HUES64 (cell line): Measurements from ENCODE around the gene PI4K2A.
"Not testable (repeated sequence)": the region's sequence is repeated elsewhere in the genome, so short reads cannot be mapped to it uniquely, and the experiment has no call there.

Source experiments
- H3K27ac ChIP-seq: 2 replicates; pipeline ENCODE4 v1.7.0; 2013; ENCODE audit warnings: low read depth, low read length, inconsistent platforms
- H3K27me3 ChIP-seq: 2 replicates; pipeline ENCODE4 v1.6.1; 2013; ENCODE audit warnings: mild to moderate bottlenecking, low read length; ENCODE audit not compliant: insufficient read depth
- H3K36me3 ChIP-seq: 2 replicates; pipeline ENCODE4 v1.6.1; 2013; ENCODE audit warnings: mild to moderate bottlenecking, low read length; ENCODE audit not compliant: insufficient read depth
- H3K4me1 ChIP-seq: 2 replicates; pipeline ENCODE4 v1.6.1; 2013; ENCODE audit warnings: mild to moderate bottlenecking, low read length, moderate library complexity; ENCODE audit not compliant: insufficient read depth
- H3K4me3 ChIP-seq: 2 replicates; pipeline ENCODE4 v1.5.1; 2013; ENCODE audit warnings: mild to moderate bottlenecking, low read length, moderate library complexity
- H3K9ac ChIP-seq: 2 replicates; pipeline ENCODE4 v1.6.1; 2013; ENCODE audit warnings: mild to moderate bottlenecking, low read depth, low read length
- H3K9me3 ChIP-seq: 2 replicates; pipeline ENCODE4 v1.6.1; 2013; ENCODE audit warnings: low read depth, low read length; ENCODE audit not compliant: insufficient read depth
- WGBS: fragments of 150-250, 120-280 bp; methylation state at CpG from one replicate; pipeline ENCODE4 v1.1.7; 2013; ENCODE audit warnings: missing lambda C conversion rate; 5-methylcytosine and 5-hydroxymethylcytosine counted together

Gene PI4K2A

GRCh38 chr10:97632949-97633884 lies 7.3 kb upstream of the PI4K2A start, which contains the start of gene MORN4:
Gene MORN4, minus strand, starts transcription at chr10:97633500. Its CDS starts 13,847 bp downstream, at chr10:97619653.
- no peaks in the 10 kb centered on the region for H3K4me1 ChIP-seq
- peak within 1 kb of the TSS; percentile 94 for H3K4me3 ChIP-seq
- no peaks in the 10 kb centered on the region for H3K27me3 ChIP-seq
- peak within 1 kb of the TSS; percentile 27 for H3K27ac ChIP-seq
- WGBS = 7% methylated on average over 62 of the region's 62 CpGs
- H3K36me3 ChIP-seq = no peaks in the 10 kb centered on the region
- H3K9me3 ChIP-seq = no peaks in the 10 kb centered on the region
- peak within 1 kb of the TSS; percentile 73 for H3K9ac ChIP-seq

DNA sequence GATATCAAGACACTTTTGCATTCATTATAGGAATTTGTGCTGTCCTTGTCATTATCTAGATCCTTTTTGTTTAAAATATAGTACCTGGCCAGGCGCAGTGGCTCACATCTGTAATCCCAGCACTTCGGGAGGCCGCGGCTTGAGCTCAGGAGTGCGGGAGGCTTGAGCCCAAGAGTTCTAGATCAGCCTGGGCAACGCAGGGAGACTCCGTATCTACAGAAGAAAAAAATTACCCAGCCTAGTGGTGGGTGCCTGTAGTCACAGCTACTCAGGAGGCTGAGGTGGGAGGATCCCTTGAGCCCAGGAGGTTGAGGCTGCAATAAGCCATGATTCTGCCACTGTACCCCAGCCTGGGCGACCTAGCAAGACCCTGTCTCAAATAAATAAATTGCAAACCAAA lies 6.5 kb upstream of the PI4K2A start:
- Histone ChIP-seq H3K9ac (peak overlapping the region; percentile 73; the same call in 1 of the 2 replicates), H3K4me3 (peak overlapping the region; percentile 94)
- 94% methylated on average over 8 of the region's 8 CpGs for WGBS

GRCh38 chr10:97635577-97635976 lies 4.9 kb upstream of the PI4K2A start:
- Histone ChIP-seq H3K4me3 (no peak overlapping the region), H3K36me3 (no peaks in the 10 kb centered on the region), H3K4me1 (peaks cover 2% of the 10 kb centered on the region; the same call in 1 of the 2 replicates), H3K9me3 (no peaks in the 10 kb centered on the region), H3K27ac (no peak overlapping the region), H3K9ac (no peak overlapping the region), H3K27me3 (no peaks in the 10 kb centered on the region)
- no CpG with 5 or more reads among the region's 1 CpG for WGBS

More for the DNA sequence above, 6.5 kb upstream of the PI4K2A start:
- H3K27me3 ChIP-seq = no peaks in the 10 kb centered on the region
- no peaks in the 10 kb centered on the region for H3K9me3 ChIP-seq
- H3K36me3 ChIP-seq = no peaks in the 10 kb centered on the region
- no peak overlapping the region for H3K27ac ChIP-seq
- no peaks in the 10 kb centered on the region for H3K4me1 ChIP-seq

DNA sequence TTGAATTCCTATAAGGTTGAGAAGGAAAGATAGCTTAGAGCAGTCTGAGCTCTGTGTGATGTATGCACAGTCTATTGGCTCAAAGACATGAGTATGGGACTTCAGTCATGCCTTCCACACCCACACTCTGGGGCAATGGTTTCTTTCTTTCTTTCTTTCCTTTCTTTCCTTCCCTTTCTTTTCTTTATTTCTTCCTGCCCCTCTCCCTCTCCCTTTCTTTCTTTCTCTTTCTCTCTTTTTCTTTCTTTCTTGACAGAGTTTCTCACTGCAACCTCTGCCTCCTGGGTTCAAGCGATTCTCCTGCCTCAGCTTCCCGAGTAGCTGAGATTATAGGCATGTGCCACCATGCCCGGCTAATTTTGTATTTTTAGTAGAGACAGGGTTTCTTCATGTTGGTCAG lies 1.4 kb upstream of the PI4K2A start:
- H3K4me1 ChIP-seq, H3K9ac ChIP-seq, H3K9me3 ChIP-seq, H3K27ac ChIP-seq, H3K4me3 ChIP-seq, H3K27me3 ChIP-seq, H3K36me3 ChIP-seq: not testable (repeated sequence)
- WGBS = 87% methylated on average over 3 of the region's 3 CpGs

DNA sequence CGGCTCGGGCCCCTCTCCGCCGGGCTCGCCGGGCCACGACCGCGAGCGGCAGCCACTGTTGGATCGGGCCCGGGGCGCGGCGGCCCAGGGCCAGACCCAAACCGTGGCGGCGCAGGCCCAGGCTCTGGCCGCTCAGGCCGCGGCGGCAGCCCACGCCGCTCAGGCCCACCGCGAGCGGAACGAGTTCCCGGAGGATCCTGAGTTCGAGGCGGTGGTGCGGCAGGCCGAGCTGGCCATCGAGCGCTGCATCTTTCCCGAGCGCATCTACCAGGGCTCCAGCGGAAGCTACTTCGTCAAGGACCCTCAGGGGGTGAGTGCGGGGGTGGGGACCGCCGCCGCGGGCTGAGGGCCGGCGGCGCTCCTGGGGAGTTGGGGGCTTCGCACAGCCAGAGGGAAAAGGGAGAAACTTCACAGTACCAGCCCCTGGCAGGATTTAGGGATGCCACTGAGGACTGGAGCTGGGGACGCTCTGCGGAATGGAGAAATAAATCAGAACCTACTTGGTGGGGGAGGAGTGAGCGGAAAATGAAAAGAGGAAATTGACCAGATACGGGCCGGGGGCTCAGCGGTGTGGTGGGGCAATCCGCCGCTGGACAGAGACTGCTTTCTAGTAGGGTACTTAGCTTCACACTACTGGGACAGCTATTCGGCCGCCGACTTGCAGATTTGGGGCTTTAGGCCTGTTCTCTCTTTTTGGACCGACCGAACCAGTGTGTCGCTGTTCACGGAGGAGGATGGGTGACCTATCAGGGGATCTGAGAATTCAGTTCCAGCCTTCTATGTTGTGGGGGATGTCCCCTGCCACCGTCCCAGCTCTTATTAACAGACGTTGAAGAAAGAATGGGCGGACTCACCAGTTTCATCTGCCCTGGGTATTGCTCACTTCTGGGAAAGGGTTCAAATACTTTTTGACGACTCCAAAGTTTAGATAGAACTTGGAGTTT lies 669 bp downstream of the PI4K2A start:
- Histone ChIP-seq H3K36me3 (peaks cover 23% of the 10 kb centered on the region), H3K27ac (peak overlapping the region; percentile 69; the same call in 1 of the 2 replicates), H3K27me3 (no peaks in the 10 kb centered on the region), H3K9me3 (no peaks in the 10 kb centered on the region), H3K9ac (peak overlapping the region; percentile 69), H3K4me1 (peaks cover 9% of the 10 kb centered on the region), H3K4me3 (peak overlapping the region; percentile 74)
- 1% methylated on average over 67 of the region's 67 CpGs for WGBS

GRCh38 chr10:97642471-97643159 lies 2.1 kb downstream of the PI4K2A start:
- not testable (repeated sequence) for H3K4me1 ChIP-seq, H3K9ac ChIP-seq, H3K27me3 ChIP-seq, H3K9me3 ChIP-seq, H3K27ac ChIP-seq, H3K4me3 ChIP-seq
- 94% methylated on average over 13 of the region's 13 CpGs for WGBS
- peaks cover 26% of the 10 kb centered on the region for H3K36me3 ChIP-seq

GRCh38 chr10:97643441-97643985 lies 3.0 kb downstream of the PI4K2A start:
- no peak overlapping the region for H3K4me3 ChIP-seq

GRCh38 chr10:97644936-97645335 lies 4.5 kb downstream of the PI4K2A start:
- WGBS = 92% methylated on average over 4 of the region's 4 CpGs
- no peak overlapping the region for H3K4me3 ChIP-seq

More at GRCh38 chr10:97643441-97643985, 3.0 kb downstream of the PI4K2A start:
- no peak overlapping the region for H3K27ac ChIP-seq
- H3K36me3 ChIP-seq = peaks cover 26% of the 10 kb centered on the region
- no peak overlapping the region for H3K9ac ChIP-seq
- peaks cover 15% of the 10 kb centered on the region for H3K4me1 ChIP-seq
- 100% methylated on average over 3 of the region's 4 CpGs for WGBS
- no peaks in the 10 kb centered on the region for H3K9me3 ChIP-seq
- no peaks in the 10 kb centered on the region for H3K27me3 ChIP-seq

GRCh38 chr10:97647556-97647955 lies 7.1 kb downstream of the PI4K2A start:
- no peak overlapping the region for H3K4me3 ChIP-seq
- no peaks in the 10 kb centered on the region for H3K9me3 ChIP-seq
- 86% methylated on average over 1 of the region's 1 CpG for WGBS
- no peak overlapping the region for H3K9ac ChIP-seq
- H3K27ac ChIP-seq = no peak overlapping the region
- H3K27me3 ChIP-seq = no peaks in the 10 kb centered on the region
- peaks cover 18% of the 10 kb centered on the region for H3K4me1 ChIP-seq
- H3K36me3 ChIP-seq = peaks cover 49% of the 10 kb centered on the region

More at GRCh38 chr10:97644936-97645335, 4.5 kb downstream of the PI4K2A start:
- H3K36me3 ChIP-seq = peaks cover 26% of the 10 kb centered on the region
- H3K9me3 ChIP-seq = no peaks in the 10 kb centered on the region
- H3K4me1 ChIP-seq = peaks cover 25% of the 10 kb centered on the region
- H3K27me3 ChIP-seq = no peaks in the 10 kb centered on the region
- H3K9ac ChIP-seq = no peak overlapping the region
- no peak overlapping the region for H3K27ac ChIP-seq
